HG02642 (cell line): Measurements from ENCODE around the gene TNFRSF4.

ENCODE experiments used
- ATAC-seq: cut with Tn5 transposase; IDR thresholded peaks from one replicate; pipeline ENCODE4 v1.9.1; 2021; ENCODE audit warnings: mild to moderate bottlenecking; ENCODE audit not compliant: unreplicated experiment, poor library complexity

TNFRSF4 gene

DNA sequence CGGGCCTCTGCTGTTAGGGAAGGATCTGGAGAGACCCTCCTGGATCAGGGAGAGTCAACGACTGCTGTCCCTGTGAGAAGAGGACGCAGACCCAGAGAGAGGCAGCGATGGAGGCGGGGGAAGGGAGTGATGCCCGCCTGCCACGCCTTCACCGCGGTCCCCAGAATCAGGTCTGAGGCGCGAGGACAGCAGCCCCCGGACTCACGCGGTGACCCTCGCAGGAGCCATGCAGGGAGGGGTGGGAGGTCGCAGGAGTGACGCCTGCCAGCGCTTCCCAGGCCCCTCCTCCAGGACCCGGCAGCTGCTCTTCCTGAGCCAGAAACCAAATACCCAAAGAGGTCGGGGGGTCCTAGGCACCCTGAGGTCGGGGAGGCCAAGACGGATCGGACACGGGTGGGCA lies 6.2 kb upstream of the TNFRSF4 start:
- no peak for ATAC-seq

DNA sequence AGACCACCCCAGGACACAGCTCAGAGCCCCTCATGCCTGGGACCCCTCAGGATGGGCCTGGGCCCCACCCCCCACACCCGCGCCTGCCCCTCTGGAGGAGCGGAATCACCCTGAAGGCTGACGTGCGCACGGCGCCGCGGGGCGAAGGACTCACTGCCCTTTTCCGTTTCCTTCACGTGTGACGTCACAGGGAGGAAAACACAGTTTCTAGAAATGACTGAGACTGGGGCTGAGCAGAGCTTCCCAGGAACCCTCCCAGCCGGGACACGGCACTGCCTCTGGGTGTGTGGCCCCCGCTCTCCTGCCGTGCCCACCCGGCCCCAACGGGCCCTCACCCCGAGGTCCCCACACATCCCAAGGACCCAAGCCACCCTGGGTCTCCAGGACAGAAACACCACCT lies 5.4 kb upstream of the TNFRSF4 start:
- no peak for ATAC-seq

DNA sequence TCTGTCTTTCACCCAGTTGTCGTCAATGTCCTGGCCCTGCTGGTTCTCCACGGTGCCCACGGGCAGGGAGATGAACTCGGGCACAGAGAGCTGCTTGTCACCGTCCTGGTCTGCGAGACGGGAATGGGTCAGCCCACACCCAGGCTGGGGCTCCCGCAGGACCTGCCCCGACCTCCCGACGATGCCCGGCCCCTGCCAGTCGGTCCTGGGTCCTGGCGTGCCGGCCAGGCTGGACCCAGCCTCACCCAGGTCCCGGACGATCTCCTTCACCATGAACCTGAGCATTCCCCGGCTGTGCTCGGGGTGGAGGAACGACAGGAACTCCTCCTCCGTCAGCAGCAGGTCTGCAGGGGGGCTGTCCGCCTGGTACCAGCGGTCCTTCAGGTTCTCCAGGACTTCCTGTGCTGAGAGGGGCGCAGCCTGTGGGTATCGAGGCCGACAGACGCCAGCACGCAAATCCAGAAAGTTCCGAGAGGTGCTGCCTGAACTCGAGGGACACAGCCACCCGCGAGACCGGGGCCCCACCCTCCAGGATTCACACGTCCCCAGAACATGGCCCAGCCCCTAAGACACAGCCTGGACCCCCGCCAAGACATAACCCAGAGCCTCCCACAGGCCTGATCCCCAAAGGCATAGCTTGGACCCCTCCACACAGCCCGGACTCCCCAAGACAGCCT lies 4.7 kb upstream of the TNFRSF4 start:
- no peak for ATAC-seq

DNA sequence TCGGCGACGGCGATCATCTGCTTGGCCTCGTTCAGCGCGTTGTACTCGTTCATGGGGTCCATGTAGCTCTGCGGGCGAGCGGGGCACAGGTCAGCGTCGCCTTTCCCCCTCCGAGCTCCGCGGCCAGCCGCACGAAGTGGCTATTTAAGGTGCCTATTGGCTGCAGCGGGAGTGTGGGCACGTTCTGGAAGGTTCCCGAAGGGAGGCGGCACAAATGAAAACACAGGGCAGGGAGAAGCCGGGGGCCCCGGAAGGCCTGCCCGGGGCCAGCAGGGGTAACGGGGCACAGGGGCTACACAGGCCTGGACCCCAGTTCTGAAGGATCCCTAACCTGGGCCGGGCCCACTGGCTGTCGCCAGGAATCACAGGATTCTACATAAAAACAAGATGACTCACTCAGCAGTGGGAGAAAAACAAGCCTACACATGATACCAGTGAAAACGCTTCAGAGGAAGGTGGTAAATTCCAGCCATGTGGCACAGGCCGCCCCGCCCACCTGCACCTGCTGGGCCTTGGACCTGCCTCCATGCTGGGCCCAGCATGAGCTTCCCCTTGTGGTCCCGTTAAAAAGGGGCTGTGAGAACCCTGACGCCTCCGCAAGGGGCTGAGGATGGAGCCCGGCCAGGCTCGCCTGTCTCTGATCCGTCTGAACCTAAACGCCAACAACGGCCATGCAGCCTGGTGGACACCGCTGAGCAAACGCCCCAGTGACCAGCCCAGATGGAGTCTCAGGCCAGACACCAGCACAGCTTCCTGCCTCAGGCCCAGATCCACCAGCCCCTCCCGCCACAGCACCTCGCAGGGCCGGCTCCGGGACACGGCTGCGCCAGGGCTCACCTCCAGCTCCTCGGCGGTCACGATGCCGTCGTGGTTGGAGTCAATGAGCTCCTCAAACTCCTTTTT lies 3.9 kb upstream of the TNFRSF4 start:
- ATAC-seq = no peak

- ATAC-seq = no peak
Measured at GRCh38 chr1:1216770-1217620, 3.0 kb upstream of the TNFRSF4 start.

DNA sequence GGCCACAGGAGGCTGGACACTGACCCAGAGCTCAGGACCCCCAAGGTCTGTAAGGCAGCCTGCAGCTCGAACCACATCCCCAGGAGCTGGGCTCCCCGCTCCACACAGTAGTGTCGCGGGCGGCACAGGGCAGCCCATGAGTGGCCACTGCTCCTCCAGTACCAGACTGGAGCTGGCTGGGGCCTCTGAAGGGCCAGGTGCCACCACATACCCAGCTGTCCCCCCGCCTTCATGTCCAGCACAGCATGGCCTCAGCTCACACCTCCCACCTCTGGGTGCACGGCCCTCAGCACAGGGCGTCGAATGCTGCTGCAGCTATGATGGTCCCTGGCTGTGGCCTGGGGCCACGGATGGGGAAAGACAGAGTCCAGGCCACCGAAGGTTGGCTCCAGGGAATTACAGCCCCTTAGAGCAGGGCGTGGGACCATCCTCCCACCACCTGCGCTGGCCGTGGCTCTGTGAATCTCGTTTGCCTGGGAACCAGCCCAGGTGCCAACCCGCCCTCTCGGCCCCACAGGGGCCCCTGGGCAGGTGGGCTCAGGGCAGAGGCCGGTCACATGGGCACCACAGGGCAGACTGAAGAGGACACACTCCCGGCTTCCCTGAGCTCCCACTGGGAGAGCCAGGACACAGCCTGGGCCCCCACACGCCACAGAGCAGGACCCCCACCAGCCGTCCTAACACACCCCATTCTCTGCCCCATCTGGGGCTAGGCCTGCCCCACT lies 2.1 kb upstream of the TNFRSF4 start:
- ATAC-seq = no peak

GRCh38 chr1:1215080-1215676 lies 1.2 kb upstream of the TNFRSF4 start:
- no peak for ATAC-seq

GRCh38 chr1:1212780-1213344 lies 1.1 kb downstream of the TNFRSF4 start:
- ATAC-seq = no peak

GRCh38 chr1:1211541-1212441 lies 2.2 kb downstream of the TNFRSF4 start:
- no peak for ATAC-seq

- no peak for ATAC-seq
Measured at GRCh38 chr1:1210726-1211540, 3.0 kb downstream of the TNFRSF4 start.

DNA sequence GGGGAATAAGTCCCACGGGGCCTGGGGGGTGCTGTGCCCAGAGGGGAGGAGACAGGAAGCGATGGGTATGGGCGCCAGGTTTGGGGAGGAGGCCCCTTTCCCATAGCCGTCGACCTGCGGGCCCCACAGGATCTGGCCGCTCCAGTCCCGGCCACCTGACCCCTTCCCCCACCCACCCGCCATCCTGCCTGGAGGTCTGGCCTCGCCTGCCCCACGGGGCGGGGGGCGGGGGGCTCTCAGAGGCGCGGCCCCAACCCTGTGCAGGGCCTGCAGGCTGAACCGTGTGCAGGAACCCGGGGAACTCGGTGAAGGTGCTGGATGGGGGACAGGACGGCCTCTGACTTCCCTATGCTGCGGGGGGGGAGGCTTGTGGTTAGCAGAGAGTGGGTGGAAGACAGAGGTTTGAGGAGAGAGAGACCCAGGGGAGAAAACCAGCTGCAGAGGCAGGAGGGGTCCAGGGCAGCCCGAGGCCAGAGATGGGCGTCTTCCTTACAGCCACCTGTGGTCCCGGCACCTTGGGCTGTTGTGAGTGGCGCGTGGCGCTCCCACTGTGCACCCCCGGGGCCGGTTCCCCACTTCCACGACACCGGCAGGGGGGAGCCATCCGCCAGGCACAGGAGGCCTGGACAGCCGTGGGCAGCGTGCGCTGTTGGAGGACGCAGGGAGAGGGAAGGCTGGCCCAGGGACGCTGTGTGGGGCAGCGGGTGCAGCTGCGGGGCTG lies 5.1 kb downstream of the TNFRSF4 start:
- ATAC-seq = no peak

DNA sequence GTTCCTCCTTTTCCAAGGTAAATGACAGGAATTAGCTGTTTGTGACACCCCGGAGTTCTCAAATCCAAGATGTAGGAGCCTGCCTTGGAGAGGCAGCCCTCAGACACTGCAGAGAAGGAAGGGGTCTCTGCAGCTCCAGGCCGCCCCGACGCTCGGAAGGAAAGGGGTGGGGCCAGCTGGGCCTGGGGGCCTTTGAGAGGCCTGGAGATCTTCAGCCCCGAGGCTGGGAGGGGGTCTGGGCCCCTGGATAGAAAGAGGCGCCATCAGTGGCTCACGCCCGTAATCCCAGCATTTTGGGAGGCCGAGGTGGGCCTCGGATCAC lies 6.4 kb downstream of the TNFRSF4 start:
- no peak for ATAC-seq

GRCh38 chr1:1206966-1207531 lies 6.9 kb downstream of the TNFRSF4 start:
- no peak for ATAC-seq

GRCh38 chr1:1206376-1206965 lies 7.5 kb downstream of the TNFRSF4 start, which contains the start of gene TNFRSF18:
Gene TNFRSF18, minus strand, starts transcription at chr1:1206592. Its CDS starts 21 bp downstream, at chr1:1206571.
- no peak for ATAC-seq

DNA sequence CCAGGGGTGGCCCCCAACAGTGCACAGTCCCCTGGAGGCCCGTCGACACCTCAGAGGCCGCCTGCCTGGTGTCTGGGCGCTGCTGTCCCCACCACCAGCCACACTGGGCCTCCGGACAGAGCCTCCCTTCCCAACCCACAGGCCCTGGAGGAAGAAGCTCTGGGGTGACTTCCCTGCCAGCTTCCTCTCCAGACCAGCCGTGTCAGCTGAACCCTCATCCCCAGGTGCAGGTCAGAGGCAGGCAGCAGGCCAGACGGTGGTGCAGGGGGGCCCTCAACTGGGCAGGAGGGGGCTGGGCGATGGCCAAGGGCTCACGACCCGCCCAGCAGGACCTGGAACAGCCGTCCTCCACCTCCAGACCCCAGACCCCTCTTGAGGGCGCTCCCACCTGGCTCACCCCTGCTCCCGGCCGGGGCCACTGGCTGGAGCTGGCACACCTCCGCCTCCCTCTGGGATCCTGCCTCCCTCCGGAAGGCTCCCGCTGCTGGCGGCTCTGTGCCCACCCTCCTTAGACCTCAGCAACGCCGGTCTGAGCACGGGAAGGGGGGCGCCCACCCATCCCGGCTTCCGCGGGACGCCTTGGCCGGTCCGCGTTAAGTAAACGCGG lies 8.1 kb downstream of the TNFRSF4 start:
- no peak for ATAC-seq
